Fibroblast of upper back skin (primary cell): ENCODE data around the gene BICRAL.
"Not testable (repeated sequence)": the region's sequence is repeated elsewhere in the genome, so short reads cannot be mapped to it uniquely, and the experiment has no call there.

Experiments used
- DNase-seq: peaks from one replicate; pipeline ENCODE4 v3.0.0-alpha.2; 2013

The BICRAL gene

DNA sequence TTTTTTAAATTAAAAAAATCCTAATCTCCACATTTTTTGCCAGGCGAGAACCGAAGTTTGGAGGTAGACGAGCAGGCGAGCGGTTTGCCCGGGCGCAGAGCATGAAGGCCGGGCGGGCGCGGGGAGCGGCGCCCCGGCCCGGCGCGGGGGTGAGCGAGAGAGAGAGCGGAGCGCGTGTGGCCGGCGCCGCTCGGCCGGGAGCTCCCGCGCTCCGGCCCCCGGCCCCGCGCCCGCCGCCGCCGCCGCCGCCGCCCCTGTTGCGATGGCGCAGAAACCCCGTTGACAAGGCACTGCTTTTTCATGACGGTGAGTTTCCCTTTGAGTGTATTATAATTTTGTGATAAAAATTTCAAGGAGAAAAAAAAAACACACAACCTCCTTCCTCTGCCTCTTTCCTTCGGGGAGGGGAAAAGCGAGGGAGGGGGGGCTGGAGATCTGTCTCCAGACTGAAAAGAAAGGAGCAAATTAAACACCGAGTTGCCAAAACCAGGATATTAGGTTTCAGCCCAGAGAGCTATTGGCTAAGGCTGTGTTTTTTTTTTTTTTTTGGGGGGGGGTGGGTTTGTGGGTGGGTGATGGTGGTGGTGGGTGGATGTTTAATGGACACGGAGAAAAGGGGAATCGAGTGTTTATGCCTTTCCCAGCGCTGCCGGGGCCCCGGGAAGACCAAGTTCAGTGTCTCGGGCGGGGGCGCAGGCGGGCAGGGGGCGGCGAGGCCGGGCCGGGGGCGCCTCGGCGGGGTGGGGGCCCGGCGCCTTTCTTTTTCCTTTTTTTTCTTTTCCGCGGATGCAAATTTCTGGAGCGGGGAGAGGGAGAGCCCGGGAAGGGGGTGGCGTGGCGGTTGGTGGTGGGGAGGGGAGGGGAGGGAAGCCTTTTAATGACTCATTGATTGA, at the start of gene BICRAL:
TSS of gene BICRAL (plus strand) at position 257 of the 893 bp plus-strand sequence. CDS start 39,971 bp downstream, outside the sequence.
- DNase-seq, result peak; percentile 90

DNA sequence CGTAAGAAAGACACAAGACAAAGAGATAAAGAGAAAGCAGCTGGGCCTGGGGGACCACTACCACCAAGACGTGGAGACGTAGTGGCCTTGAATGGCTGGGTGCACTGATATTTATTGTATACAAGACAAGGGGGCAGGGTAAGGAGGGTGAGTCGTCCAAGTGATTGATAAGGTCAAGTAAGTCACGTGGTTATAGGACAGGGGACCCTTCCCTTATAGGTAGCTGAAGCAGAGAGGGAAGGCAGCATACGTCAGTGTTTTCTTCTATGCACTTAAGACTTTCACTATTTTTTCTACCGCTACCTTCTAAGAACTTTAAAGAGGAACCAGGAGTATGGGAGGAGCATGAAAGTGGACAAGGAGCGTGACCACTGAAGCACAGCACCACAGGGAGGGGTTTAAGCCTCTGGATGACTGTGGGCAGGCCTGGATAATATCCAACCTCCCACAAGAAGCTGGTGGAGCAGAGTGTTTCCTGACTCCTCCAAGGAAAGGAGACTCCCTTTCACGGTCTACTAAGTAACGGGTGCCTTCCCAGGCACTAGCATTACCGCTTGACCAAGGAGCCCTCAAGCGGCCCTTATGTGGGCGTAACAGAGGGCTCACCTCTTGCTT, 47.9 kb upstream of the BICRAL start:
- not testable (repeated sequence) for DNase-seq

- DNase-seq, result no peak
These were observed 45.9 kb upstream of the BICRAL start for GRCh38 chr6:42735976-42736375.

DNA sequence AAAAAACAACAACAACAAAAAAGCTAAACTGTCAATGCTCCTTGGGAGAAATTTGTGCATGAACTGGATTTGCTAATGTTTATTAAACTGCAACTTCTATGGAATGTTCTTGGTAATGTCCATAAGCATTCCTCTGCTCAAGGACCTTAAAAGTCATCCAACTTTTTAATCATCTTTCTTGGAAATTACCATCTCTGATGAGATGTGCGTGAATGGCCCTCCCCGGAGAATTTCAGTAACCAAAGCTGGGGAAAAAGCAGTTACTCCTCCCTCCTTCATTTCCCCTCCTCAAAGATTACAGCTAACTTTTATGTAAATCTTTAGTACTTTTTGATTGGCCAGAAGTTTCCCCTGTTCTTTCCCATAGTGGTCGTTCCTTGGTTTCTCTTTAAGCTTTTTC, 41.1 kb upstream of the BICRAL start:
- DNase-seq, result peak; percentile 17

DNA sequence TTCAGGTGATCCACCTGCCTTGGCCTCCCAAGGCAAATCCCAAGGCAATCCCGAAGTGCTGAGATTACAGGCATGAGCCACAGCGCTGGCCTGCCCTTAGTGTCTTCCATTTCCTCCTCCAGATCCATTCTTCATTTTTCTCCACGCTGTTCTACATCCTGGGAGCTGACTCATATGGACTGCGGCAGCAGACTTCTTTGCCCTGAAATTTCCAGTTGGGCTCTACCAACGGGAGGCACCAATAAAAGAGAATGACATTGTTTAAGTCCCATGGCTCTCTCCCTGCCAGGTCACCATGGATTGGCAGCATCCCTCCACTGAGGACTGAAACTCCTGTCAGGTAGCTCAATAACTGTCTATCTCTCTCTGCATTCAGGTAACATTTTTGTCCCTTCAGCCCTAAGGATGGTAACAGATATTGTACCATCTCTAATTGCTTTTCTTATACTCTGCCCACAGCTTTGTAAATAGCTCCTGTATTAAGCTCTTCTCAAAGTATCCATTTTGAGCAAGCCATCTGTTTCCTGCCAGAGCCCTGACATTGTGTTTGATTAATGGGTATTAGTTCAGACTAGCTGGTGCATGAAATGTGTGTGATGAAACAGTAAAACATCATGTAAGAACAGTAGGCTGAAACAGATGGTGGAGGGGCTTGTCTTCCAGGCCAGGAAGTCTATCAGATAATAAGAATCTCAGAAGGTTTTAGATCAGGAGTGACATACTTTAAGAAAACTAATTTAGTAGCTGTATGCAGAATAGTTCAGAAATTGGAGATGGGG, 39.5 kb upstream of the BICRAL start:
- peak; percentile 88 for DNase-seq

GRCh38 chr6:42744351-42744893, 37.4 kb upstream of the BICRAL start:
- no peak for DNase-seq

- peak; percentile 12 for DNase-seq
These were observed 36.7 kb upstream of the BICRAL start for GRCh38 chr6:42745083-42745639.

- peak; percentile 99 for DNase-seq
These were observed 36.0 kb upstream of the BICRAL start, which contains the start of gene TBCC for GRCh38 chr6:42745640-42746462. TBCC (minus strand) TSS chr6:42746103; CDS start chr6:42746073, 30 bp downstream.

GRCh38 chr6:42746463-42747391, 35.1 kb upstream of the BICRAL start:
- peak; percentile 94 for DNase-seq

GRCh38 chr6:42748203-42748898, 33.5 kb upstream of the BICRAL start:
- DNase-seq, result no peak

- DNase-seq, result no peak
These were observed 30.8 kb upstream of the BICRAL start for GRCh38 chr6:42751055-42751454.

DNA sequence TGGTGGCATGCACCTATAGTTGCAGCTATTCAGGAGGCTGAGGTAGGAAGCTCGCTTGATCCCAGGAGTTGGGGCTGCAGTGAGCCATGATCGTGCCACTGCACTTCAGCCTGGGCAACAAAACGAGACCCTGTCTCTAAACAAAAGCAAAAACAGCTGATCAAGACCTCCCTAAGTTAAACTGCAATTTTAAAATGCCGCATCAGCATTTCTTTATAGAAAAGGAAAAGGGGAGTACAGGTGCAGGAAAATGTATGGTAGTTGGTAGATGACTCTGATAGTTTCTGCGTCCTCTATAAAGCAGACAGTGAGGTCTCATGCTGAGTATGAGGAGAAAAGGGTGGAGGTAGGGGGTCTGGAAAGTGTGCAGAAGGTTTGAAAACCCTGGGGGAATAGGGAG, 27.1 kb upstream of the BICRAL start:
- DNase-seq, result no peak

DNA sequence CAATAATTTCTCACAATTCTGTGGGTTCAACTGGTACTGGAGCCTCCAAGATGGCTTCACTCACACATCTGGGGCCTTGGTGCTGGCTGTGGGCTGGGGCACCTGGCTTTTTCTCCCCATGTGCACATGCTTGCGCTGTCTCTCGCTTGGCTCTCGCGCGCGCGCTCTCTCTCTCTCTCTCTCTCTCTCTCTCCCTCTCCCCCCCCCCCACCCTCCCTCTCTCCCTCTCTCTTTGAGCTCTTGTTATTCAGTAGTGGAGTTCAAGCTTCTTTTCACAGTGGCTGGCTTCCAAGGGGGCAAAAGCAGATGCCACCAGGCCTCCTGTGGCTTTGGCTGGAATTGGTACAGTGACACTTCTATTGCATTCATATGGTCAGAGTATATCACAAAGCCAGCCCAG, 25.1 kb upstream of the BICRAL start:
- DNase-seq, result no peak

DNA sequence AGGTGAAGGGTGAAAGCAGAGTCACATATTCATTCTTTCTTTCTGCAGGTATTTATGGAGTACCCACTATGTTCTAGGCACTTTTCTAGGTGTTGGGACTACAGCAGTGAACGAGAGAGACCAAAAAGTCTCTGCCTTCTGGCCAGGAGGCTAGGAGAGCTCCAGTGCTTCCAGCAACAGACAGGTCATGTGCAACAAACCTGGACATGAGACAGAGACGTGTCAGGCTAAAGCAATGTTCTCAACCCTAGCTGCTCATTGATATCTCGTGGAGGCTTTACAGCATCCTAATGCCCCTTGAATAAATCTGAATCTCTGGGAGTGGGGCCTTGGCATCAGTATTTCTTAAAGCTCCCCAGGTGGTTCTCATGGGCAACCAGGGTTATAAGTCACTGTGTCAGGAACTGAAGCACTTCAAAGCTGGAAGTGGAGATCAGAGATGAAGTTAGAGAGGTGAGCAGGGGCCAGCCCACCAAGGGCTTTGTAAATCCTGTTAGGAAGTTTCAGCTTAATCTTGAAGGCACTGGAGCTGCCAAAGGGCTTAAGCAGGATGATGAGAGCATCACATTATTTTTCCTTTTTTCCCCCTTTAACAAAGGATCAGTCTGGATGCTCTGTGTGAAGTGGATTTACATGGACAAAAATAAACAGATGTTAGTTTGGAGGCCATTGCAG, 23.0 kb upstream of the BICRAL start:
- no peak for DNase-seq

GRCh38 chr6:42761287-42762067, 20.4 kb upstream of the BICRAL start:
- DNase-seq, result no peak

DNA sequence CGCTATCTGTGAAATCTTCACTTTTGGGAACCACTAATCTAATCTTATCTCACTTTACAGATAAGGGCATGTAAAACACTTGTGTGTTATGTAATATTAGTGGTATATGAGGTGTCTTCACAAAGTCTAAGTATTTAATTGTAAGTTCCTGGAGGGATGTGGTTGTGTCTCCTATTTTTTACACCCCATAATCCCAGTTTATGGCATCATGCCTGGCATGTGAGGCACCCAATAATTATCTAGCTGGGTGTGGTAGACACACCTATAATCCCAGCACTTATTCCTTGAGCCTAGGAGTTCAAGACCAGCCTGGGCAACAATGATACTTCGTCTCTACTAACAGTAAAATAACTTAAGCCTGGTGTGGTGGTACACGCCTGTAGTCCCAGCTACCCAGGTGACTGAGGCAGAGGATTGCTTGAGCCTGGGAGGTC, 19.4 kb upstream of the BICRAL start:
- DNase-seq, result no peak

DNA sequence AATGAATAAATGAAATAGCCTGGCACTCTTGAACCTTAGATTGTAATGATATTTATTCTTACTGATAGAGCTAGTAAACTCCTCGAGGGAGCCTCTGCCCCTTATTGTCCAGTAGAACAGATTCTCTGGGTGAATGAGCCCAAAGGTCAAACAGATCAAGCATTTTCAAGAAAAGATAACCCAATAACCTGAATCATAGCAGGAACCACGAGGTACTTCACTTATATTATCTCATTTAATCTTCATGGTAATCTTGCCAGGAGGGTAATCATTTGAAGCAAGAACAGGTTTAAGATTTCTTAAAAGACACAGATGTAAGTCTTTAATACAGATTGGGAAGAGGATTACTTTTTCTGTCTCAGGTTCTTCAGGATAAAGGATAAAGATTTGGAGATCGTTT, 18.9 kb upstream of the BICRAL start:
- no peak for DNase-seq

DNA sequence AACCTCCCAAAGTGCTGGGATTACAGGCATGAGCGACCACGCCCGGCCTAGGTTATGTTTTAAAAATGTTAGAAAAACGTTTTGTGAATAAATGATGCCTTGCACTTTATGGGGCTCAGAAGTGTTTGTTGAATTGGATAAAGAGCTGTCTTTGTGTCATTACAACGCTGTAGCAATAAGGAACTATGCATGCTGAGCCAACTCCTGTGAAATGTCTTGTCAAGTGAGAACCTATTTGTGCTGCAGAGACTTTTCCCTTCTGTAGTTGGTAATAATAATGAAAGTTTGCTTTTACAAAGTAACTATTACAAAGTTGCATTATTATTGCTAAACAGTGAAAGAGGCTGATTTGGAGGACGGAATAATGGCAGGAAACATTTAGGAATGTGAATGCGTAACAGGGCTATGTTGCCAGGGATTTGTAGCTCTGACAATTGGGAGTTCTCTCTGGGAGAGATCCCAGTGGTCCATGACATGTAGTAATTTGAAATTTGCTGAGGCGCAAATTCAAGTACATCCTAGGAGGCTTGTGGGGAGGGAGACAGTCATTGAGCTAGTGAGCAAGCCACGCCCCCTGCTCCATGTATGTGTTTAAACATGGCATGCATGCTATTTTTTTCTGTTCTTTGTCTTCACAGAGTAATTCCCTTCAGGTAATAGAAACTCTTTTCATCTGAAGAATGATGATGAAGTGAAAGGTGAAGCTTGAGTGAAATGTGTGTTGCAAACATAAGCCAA, 16.8 kb upstream of the BICRAL start:
- no peak for DNase-seq
